NCI-H128 (cell line): ENCODE results near the gene PPM1N.
A peak's percentile ranks its signal among the peaks of the same experiment; 100 is the strongest.

Experiments used
- DNase-seq: peaks from one replicate; lab custom pipeline; 2025; ENCODE audit not compliant: unreplicated experiment; lab: John Stamatoyannopoulos, UW

PPM1N gene

DNA sequence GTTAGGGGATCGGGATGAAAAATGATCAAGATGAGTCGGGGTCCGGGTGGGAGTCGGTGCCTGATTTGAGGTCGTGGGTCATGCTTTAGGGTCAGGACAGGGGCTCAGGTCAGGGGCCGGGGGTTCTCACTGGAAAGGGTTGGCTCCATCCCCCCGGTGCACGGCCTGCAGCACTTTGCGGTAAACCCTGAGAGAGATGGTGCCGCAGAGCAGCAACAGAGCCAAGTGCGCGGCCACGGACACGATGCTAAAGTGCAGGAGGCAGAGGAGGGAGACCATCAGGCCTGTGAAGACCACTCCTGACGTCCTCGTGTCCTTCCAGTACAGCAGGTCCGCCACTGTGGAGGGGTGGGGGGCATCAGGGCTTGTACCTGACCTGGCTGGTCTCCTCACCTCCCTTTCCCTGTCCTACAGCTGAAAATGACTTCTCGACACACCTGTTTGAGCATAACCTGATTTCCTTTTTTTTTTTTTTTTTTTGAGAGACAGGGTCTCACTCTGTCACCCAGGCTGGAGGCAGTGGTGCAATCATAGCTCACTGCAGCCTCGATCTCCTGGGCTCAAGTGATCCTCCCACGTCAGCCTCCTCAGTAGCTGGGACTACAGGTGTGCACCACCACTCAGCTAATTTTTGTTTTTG is 8.9 kb upstream of the PPM1N start:
- DNase-seq, result no peak

DNA sequence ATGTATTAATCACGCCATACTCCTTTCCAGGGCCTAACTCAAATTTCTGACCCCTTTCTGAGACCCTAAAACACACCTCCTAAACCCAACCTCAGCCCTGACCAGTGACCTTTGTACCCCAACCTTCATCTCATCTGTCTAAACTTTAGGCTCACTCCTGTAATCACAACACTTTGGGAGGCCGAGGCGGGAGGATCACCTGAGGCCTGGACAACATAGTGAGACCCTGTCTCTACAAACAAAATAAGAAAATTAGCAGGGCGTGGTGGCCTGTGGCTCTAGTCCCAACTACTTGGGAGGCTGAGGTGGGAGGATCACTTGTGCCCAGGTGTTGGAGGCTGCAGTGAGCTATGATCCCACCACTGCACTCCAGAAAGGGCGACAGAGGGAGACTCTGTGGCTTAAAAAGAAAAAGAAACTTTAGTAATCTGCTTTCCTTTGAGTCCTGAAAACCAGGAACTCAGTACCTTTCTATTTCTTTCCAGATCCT is 6.1 kb upstream of the PPM1N start:
- no peak for DNase-seq

DNA sequence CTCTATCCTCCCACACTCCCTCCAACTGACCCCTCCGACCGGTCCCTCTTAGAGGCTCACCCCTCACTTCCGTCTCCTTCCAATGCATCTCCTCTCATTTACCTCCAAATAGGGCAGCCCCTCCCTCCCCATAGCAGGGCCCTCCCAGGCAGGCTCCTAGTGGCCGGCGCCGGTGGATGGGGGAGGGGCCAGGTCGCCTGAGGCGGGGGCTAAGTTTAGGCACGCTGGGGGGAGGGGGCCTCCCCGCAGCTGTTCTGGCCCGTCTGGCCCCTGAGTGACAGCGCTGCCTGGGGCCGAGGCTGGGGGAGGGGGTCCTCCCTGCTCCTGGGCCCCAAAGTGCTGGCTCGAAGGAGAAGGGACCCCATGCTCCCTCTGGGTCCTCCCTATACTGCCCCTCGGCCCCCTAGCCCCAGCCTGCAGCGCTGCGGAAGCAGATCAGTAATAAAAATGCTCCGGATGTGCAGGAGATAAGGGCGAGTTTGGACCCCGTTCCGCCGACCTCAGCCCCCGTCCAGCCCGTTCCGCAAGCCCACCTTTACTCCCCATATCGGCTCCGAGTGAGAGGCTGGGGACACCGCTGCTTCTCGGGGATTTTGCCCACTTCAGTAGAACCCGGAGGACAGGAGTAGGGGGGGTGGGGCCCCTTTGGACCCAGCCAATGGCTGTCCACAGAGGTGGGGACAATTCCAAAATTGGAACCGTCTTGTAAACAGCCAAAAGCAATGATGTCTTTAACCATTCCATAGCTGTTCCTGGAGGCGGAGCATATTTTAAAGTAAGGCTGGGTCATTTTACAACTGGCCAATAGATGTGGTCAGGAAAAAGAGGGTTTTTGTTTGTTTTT is 5.4 kb upstream of the PPM1N start:
- DNase-seq, result no peak

DNA sequence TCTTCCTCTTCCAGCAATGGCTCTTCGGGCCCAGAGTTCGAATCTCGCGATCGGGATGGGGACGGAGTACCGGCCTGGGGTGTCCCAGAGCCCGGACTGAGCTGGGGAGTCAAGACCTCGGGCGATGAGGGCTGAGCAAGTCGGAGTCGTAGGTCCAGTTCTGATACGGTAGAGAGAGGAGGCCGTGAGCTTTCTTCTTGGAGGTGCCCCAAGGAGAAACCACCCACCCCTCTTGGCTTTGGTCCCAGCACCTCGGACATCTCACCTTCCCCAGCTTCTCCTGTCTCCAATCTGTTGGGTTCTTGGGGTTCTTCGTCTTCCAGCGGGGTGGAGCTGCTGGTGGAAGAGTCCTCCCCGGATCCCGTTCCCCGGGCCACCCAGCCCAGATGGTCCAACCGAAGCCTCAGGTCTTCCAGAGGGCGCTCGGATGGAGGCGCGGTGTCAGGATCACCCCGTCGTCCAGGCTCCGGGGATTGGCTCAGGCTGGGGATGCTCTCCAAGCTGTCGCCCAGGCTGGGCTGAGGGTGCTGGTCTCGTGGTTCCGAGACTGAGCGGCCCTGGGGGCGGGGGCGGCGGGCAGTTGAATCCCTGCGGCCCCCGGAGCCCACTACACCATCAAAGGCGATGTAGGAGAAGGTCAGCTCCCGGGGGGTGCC is 3.9 kb upstream of the PPM1N start:
- no peak for DNase-seq

DNA sequence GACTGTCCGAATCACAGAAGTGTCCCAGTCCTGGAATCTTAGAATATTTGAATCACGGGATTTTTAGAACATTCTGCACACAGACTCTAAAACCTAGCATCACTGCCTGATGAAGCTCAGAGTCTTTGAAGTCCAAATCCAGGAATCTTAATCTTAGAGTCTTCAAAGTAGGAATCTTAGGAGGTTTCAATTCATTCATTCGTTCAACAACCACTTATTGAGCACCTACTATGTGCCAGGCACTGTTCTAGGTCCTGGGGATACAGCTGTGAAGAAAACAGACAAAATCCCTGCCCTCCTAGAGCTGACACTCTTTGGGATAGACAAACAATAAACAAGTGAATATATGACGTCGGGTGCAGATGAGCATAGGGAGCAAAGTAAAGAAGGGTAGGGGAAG is 3.1 kb upstream of the PPM1N start:
- no peak for DNase-seq

DNA sequence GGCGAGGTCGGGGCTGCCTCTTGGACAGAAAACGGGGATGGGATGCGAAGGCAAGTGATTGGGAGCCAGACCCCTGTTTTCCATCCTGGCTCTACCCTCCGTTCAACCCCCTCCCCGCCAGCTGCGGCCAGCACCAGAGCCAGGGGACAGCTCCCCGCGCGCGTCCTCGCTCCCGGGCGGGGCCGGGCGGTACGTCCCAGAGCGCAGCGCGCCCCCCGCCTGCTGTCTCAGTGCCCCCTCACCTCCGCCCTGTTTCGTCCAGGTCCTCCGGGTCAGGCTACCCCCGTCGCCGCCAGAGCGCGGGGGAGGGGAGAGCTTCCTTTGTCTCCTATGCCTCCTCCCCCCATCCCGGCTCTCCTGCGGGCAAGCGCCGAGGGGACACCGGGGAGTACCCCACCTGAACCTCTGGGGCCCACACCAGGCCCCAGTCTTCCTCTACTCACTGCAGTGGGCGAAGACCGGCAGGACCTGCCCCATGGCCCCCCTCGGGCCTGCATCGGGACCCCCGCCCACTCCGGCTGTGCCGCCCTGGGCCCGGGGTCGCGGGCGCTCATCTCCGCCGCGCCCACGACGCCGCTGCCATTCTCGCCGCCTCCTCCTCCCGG is 1.8 kb upstream of the PPM1N start:
- no peak for DNase-seq

DNA sequence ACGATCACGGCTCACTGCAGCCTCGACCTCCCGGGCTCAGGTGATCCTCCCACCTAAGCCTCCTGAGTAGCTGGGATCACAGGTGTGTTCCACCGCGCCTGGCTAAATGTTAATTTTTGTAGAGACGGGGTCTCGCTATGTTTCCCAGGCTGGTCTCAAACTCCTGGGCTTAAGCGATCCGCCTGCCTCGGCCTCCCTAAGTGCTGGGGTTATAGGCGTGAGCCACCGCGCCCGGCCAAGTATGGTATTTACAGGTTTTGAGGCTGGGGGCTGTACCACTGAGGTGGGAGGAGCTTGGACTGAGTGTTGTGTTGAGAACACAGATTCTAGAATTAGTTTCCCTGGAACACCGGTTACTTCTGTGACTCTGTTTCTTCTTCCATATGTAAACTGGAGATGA is 452 bp upstream of the PPM1N start:
- DNase-seq, result no peak

DNA sequence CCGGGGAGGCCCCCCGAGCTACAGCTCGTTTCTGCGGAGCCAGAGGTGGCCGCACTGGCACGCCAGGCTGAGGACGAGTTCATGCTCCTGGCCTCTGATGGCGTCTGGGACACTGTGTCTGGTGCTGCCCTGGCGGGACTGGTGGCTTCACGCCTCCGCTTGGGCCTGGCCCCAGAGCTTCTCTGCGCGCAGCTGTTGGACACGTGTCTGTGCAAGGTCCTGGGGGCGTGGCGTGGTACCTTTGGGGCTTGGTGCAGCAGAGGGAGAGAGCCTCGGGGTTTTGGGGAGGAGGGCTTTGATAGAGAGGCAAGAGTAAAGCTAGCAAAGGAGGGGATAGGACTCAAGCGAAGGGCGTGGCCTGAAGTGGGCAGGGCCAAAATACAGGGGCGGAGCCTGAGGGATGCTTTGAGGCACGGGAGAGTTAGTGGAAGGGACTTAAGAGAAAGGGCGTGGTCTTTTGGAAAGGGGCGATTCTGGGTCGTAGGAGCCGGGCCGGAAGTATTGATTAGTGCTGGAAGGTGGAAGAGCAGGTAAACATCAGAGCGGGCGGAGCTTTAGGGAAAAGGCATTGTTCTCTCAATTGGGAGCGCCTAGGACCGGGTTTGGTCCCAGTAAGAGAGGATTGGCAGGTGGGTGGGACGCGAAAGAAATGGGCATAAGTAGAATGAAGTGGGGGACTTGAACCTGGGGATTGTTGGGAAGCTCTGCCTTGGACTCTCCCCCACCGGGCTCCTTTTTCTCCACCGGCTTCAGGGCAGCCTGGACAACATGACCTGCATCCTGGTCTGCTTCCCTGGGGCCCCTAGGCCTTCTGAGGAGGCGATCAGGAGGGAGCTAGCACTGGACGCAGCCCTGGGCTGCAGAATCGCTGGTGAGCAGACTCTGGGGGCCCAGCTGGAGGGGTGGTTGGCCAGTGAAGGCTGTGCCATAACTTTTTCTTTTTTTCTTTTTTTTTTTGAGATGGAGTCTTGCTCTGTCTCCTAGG is 1.2 kb downstream of the PPM1N start:
- DNase-seq, result peak; percentile 58

DNA sequence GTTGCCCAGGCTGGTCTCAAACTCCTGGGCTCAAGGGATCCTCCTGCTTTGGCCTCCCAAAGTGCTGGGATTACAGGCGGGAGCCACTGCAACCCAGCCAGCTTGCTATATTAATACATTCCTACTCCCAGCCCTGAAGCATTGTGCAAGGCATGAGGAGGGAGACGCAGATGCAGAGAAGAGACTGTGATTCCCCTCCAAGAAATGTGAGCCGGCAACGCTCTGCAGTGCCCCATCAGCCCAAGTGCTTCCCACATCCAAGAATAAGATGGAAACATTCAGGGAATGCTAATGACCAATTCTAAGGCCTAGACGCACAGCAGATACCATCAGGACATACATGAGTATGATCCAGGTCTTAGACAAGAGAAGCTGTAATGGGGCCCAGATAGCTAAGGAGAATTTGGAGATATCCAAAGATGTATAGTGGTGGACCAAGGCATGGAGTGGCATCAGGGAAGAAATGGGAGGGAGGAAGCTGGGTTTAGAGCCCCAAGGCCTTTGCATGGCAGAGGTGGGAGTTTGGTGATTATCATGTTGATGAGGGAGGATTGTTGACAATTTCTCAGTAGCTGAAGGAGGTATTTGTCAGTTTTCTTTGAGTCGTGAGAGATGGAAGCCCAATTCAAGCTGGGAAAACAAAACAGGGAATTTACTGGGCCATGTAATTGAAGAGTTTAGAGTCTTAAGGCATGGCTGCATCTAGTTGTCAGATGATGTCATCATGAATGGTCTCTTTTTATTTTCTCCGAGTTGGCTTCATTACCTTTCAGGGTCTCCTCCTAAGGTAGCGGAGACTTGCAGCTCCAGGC is 2.9 kb downstream of the PPM1N start:
- DNase-seq, result no peak

GRCh38 chr19:45501730-45502014 is 3.4 kb downstream of the PPM1N start:
- DNase-seq, result no peak

GRCh38 chr19:45502111-45502510 is 3.9 kb downstream of the PPM1N start:
- no peak for DNase-seq

DNA sequence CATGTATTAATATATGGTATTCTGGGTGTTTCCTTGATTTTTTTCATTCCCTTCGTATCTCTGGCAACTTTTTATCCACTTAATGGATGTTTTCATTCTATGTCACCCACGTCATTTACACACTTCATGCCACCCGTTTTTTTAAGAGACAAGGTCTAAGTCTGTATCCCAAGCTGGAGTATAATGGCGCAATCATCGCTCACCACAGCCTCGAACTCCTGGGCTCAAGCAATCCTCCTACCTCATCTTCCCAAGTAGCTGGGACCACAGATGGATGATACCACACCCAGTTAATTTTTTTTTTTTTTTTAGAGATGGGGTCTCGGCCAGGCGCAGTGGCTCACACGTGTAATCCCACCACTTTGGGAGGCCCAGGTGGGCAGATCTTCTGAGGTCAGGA is 5.7 kb downstream of the PPM1N start:
- DNase-seq, result no peak

DNA sequence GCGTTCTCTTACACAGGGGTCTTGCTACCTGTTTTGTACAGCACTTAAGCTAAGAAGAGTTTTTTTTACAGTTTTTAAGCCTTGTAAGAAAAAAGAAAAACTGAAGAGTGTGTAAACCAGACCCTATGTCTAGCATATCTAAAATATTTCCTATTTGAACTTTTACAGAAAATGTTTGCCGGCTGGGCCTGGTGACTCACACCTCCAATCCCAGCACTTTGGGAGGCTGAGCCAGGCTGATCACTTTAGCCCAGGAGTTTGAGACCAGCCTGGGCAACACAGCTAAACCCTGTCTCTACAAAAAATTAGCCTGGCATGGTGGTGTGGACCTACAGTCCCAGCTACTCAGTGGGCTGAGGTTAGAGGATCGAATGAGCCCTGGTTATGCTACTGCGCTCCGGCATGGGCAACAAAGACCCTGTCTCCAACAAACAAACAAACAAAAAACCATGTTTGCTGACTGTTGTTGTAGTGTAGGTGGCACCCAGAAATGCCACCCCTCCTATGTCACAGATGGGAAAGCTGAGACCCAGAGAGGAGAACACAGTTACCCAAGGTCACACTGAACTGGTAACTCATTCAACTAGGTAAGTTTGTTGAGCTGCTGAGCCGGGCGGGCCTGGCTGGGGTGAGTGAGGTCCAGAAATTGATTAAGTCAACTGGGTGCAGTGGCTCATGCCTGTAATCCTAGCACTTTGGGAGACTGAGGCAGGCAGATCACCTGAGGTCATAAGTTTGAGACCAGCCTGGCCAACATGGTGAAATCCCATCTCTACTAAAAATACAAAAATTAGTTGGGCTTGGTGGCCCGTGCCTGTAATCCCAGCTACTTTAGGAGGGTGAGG is 7.1 kb downstream of the PPM1N start:
- no peak for DNase-seq

DNA sequence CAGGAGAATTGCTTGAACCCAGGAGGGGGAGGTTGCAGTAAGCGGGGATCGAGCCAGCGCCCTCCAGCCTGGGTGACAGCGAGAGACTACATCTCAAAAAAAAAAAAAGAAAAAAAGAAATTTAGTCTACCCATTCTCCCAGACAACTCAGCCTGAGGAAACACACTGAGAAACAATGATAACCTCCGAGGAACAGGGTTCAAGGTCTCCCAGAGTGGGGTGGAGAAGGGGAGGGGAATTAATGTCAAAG is 7.7 kb downstream of the PPM1N start:
- no peak for DNase-seq

DNA sequence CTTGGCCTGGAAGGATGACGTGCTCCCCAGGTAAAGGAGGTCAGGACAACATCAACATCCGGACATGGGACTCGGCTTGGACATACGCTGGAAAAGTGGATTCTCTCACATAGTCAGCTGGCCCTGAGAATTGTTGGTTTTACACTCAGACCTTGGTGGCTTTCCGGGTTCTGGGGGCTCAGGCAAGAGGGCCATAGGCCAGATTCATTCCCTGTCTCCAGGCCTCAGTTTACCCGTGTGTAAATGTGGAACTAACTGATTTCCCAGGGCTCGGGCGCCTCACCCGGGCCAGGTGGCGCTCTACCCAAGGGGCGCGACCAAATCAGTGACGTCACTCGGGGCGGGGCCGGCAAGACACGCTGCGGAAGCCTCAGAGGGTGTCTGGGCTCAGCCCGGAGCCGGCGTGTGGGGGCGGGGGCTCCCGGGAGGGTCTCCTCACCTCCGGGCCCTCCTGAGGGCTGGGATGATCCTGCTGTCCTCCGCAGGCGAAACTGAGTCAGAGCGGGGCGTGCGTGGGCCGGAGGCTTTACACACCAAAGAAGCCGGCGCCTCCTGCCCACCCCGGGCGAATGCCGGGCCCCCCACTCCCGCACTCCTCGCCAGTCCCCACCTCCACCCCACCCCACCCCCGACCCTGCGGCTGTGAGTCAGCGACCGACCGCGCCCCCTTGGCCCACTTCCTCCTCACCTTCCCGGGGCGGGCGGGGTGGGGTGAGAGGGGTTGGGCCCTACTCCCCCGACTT is 8.2 kb downstream of the PPM1N start:
- peak; percentile 79 for DNase-seq

- DNase-seq, result peak; percentile 59
Measured at GRCh38 chr19:45506989-45507871, 9.0 kb downstream of the PPM1N start, which contains the start of gene VASP. Gene VASP, plus strand, starts transcription at chr19:45507479. Its CDS starts 293 bp downstream, at chr19:45507772.

GRCh38 chr19:45507872-45508416 is 9.7 kb downstream of the PPM1N start:
- no peak for DNase-seq
